Activated B cell treated with CpG ODN at 0.5 μM for 24 hours (primary cell): Measurements from ENCODE around the gene DBH. TPM values are rescaled to one million over a fixed set of nuclear protein-coding genes. Genes with fewer than 3 reads are reported as not detected.

Experiments used
- ATAC-seq: fragments of 200-7000 bp; cut with Tn5 transposase; one replicate; pipeline ENCODE4 v1.10.0; 2021; ENCODE audit warnings: low read depth, mild to moderate bottlenecking, moderate library complexity
- CTCF ChIA-PET: fragments of 350-600 bp; sonication (Branson Sonifier 250); formaldehyde crosslinking; loops from one replicate; lab custom pipeline; 2021; ENCODE audit warnings: antibody characterized with exemption; lab: Charles Lee
- POLR2A ChIA-PET: fragments of 350-600 bp; sonication (Branson Sonifier 250); formaldehyde crosslinking; loops from one replicate; lab custom pipeline; 2021; ENCODE audit warnings: antibody characterized with exemption; lab: Charles Lee
- DNase-seq: peaks from one replicate; pipeline ENCODE4 v3.0.0; 2022
- H3K27ac Mint-ChIP-seq: one replicate; pipeline ENCODE4 v1.8.0; 2020; ENCODE audit warnings: mixed read lengths
- H3K27me3 Mint-ChIP-seq: one replicate; pipeline ENCODE4 v1.8.0; 2021; ENCODE audit warnings: mixed read lengths
- H3K36me3 Mint-ChIP-seq: one replicate; pipeline ENCODE4 v1.8.0; 2021; ENCODE audit warnings: low read depth, mixed read lengths
- H3K4me1 Mint-ChIP-seq: one replicate; pipeline ENCODE4 v1.8.0; 2021; ENCODE audit warnings: mixed read lengths
- H3K4me3 Mint-ChIP-seq: one replicate; pipeline ENCODE4 v1.8.0; 2020; ENCODE audit warnings: mild to moderate bottlenecking, mixed read lengths
- H3K9me3 Mint-ChIP-seq: one replicate; pipeline ENCODE4 v1.8.0; 2020; ENCODE audit warnings: mixed read lengths
- CTCF ChIP-seq: fragments of 200-600 bp; IDR thresholded peaks from one replicate; pipeline ENCODE4 v1.8.0; 2022; ENCODE audit warnings: antibody characterized with exemption, mild to moderate bottlenecking
- intact Hi-C: fragments of 100-400 bp; cut with micrococcal nuclease; formaldehyde crosslinking; loops from one replicate; pipeline ENCODE4 v1.15.1; 2024
- total RNA-seq: library from RNA; stranded (reverse); gene quantifications from 2 replicates; pipeline ENCODE4 v1.2.3, GENCODE V29; 2022

Gene DBH
- total RNA-seq, 1 donor from 2014 or later = not detected

GRCh38 chr9:133629221-133630110, 6.7 kb upstream of the DBH start:
- no peak overlapping the region for H3K27ac Mint-ChIP-seq
- no peak for DNase-seq
- H3K36me3 Mint-ChIP-seq = no peaks in the 10 kb centered on the region
- H3K9me3 Mint-ChIP-seq = peaks cover 15% of the 10 kb centered on the region
- ChIA-PET CTCF (no interaction called here), POLR2A (no interaction called here)
- intact Hi-C loops = no loop called here
- H3K4me3 Mint-ChIP-seq = no peak overlapping the region
- H3K4me1 Mint-ChIP-seq = no peaks in the 10 kb centered on the region
- H3K27me3 Mint-ChIP-seq = peaks cover 10% of the 10 kb centered on the region
- TF ChIP-seq CTCF = no peak
- no peak for ATAC-seq

GRCh38 chr9:133631111-133631510, 5.1 kb upstream of the DBH start:
- intact Hi-C loops = no loop called here
- Mint-ChIP-seq H3K36me3 (no peaks in the 10 kb centered on the region), H3K4me1 (no peaks in the 10 kb centered on the region), H3K27me3 (peaks cover 11% of the 10 kb centered on the region), H3K4me3 (no peak overlapping the region), H3K27ac (no peak overlapping the region), H3K9me3 (peaks cover 12% of the 10 kb centered on the region)
- TF ChIP-seq CTCF = no peak
- ATAC-seq (no peak), DNase-seq (no peak)
- POLR2A ChIA-PET = no interaction called here
- CTCF ChIA-PET = no interaction called here

- no peak for DNase-seq
- no peak for TF ChIP-seq CTCF
- ChIA-PET POLR2A (no interaction called here), CTCF (no interaction called here)
- peaks cover 11% of the 10 kb centered on the region for H3K27me3 Mint-ChIP-seq
- no peak for ATAC-seq
- intact Hi-C loops = no loop called here
- no peaks in the 10 kb centered on the region for H3K9me3 Mint-ChIP-seq
- no peak overlapping the region for H3K27ac Mint-ChIP-seq
- no peak overlapping the region for H3K4me3 Mint-ChIP-seq
- H3K36me3 Mint-ChIP-seq = no peaks in the 10 kb centered on the region
- H3K4me1 Mint-ChIP-seq = no peaks in the 10 kb centered on the region
These were observed 3.1 kb upstream of the DBH start for GRCh38 chr9:133632806-133633680.

DNA sequence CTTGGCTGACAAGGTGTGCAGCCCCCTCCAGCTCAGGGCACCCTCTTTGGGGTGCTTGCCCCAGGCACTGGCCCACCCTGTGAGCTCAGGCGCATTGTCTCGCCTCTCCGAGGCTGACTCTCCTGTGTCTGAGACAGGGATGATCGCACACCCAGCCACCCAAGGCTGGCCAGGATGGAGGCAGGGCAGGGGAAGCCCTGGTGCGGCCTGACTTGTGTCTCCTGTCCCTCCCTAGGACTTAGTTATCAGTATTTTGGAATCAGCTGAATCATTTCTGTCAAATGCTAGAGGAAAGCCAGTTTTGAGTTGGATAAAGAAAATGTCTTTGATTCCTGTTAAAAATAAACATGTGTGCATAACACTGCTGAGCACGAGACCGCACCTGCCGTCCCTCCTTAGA, 2.5 kb upstream of the DBH start:
- intact Hi-C loops = no loop called here
- no peak for TF ChIP-seq CTCF
- ATAC-seq (no peak), DNase-seq (no peak)
- Mint-ChIP-seq H3K27me3 (peaks cover 11% of the 10 kb centered on the region), H3K27ac (no peak overlapping the region), H3K9me3 (no peaks in the 10 kb centered on the region), H3K36me3 (no peaks in the 10 kb centered on the region), H3K4me3 (no peak overlapping the region), H3K4me1 (no peaks in the 10 kb centered on the region)
- POLR2A ChIA-PET = no interaction called here
- CTCF ChIA-PET = no interaction called here

- H3K27me3 Mint-ChIP-seq = peaks cover 11% of the 10 kb centered on the region
These were observed 2.0 kb upstream of the DBH start for GRCh38 chr9:133634081-133634691.

More at GRCh38 chr9:133634081-133634691, 2.0 kb upstream of the DBH start:
- Mint-ChIP-seq H3K4me1 (no peaks in the 10 kb centered on the region), H3K36me3 (no peaks in the 10 kb centered on the region), H3K4me3 (no peak overlapping the region), H3K9me3 (no peaks in the 10 kb centered on the region), H3K27ac (no peak overlapping the region)
- no peak for TF ChIP-seq CTCF
- ChIA-PET POLR2A (no interaction called here), CTCF (no interaction called here)
- intact Hi-C loops = no loop called here
- no peak for ATAC-seq
- no peak for DNase-seq
